IPS-15b (cell line): ENCODE results near the gene CLSTN1.

Experiments
- H3K27me3 ChIP-seq: one replicate; pipeline ENCODE4 v1.6.1; 2013; ENCODE audit warnings: low read length; ENCODE audit not compliant: control insufficient read depth, insufficient read depth
- H3K36me3 ChIP-seq: one replicate; pipeline ENCODE4 v1.6.1; 2013; ENCODE audit warnings: low read length; ENCODE audit not compliant: control insufficient read depth, insufficient read depth
- H3K4me1 ChIP-seq: one replicate; pipeline ENCODE4 v1.6.1; 2013; ENCODE audit warnings: mild to moderate bottlenecking, low read length; ENCODE audit not compliant: control insufficient read depth, insufficient read depth
- H3K4me3 ChIP-seq: one replicate; pipeline ENCODE4 v1.5.1; 2013; ENCODE audit warnings: low read depth, low read length
- H3K9ac ChIP-seq: one replicate; pipeline ENCODE4 v1.6.1; 2013; ENCODE audit warnings: low read depth, mild to moderate bottlenecking, low read length
- H3K9me3 ChIP-seq: one replicate; pipeline ENCODE4 v1.6.1; 2013; ENCODE audit warnings: mild to moderate bottlenecking, low read length; ENCODE audit not compliant: control insufficient read depth, insufficient read depth

CLSTN1 gene

GRCh38 chr1:9689011-9689706, 134.6 kb downstream of the CLSTN1 start:
- no peaks in the 10 kb centered on the region for H3K9me3 ChIP-seq
- H3K4me1 ChIP-seq: peaks cover 20% of the 10 kb centered on the region
- H3K9ac ChIP-seq: no peak overlapping the region
- no peaks in the 10 kb centered on the region for H3K36me3 ChIP-seq
- peaks cover 9% of the 10 kb centered on the region for H3K27me3 ChIP-seq
- H3K4me3 ChIP-seq: peak overlapping the region; percentile 82

- Histone ChIP-seq H3K4me1 (peaks cover 20% of the 10 kb centered on the region), H3K4me3 (peak overlapping the region; percentile 82), H3K27me3 (peaks cover 9% of the 10 kb centered on the region), H3K36me3 (no peaks in the 10 kb centered on the region), H3K9ac (no peak overlapping the region), H3K9me3 (no peaks in the 10 kb centered on the region)
These were observed 135.2 kb downstream of the CLSTN1 start for GRCh38 chr1:9688599-9688998.

GRCh38 chr1:9687874-9688582, 135.7 kb downstream of the CLSTN1 start:
- Histone ChIP-seq H3K27me3 (peaks cover 9% of the 10 kb centered on the region), H3K4me3 (peak overlapping the region; percentile 82), H3K4me1 (peaks cover 20% of the 10 kb centered on the region), H3K36me3 (no peaks in the 10 kb centered on the region), H3K9ac (peak overlapping the region; percentile 26), H3K9me3 (no peaks in the 10 kb centered on the region)

- H3K9ac ChIP-seq: peak overlapping the region; percentile 76
- H3K9me3 ChIP-seq: no peaks in the 10 kb centered on the region
- no peaks in the 10 kb centered on the region for H3K36me3 ChIP-seq
- peak overlapping the region; percentile 82 for H3K4me3 ChIP-seq
- peaks cover 9% of the 10 kb centered on the region for H3K27me3 ChIP-seq
- H3K4me1 ChIP-seq: peaks cover 20% of the 10 kb centered on the region
These were observed 136.5 kb downstream of the CLSTN1 start for GRCh38 chr1:9687120-9687873.

GRCh38 chr1:9684801-9685200, 139.0 kb downstream of the CLSTN1 start:
- no peaks in the 10 kb centered on the region for H3K36me3 ChIP-seq
- no peaks in the 10 kb centered on the region for H3K9me3 ChIP-seq
- H3K9ac ChIP-seq: no peak overlapping the region
- H3K27me3 ChIP-seq: peaks cover 9% of the 10 kb centered on the region
- peaks cover 2% of the 10 kb centered on the region for H3K4me1 ChIP-seq
- no peak overlapping the region for H3K4me3 ChIP-seq

- Histone ChIP-seq H3K9ac (no peak overlapping the region), H3K4me1 (no peaks in the 10 kb centered on the region), H3K9me3 (no peaks in the 10 kb centered on the region)
These were observed 142.9 kb downstream of the CLSTN1 start for GRCh38 chr1:9680828-9681227.

GRCh38 chr1:9680091-9680490, 143.7 kb downstream of the CLSTN1 start:
- no peaks in the 10 kb centered on the region for H3K36me3 ChIP-seq
- no peak overlapping the region for H3K4me3 ChIP-seq
- no peaks in the 10 kb centered on the region for H3K9me3 ChIP-seq
- no peak overlapping the region for H3K9ac ChIP-seq
- H3K27me3 ChIP-seq: no peaks in the 10 kb centered on the region
- H3K4me1 ChIP-seq: no peaks in the 10 kb centered on the region

More at GRCh38 chr1:9680828-9681227, 142.9 kb downstream of the CLSTN1 start:
- Histone ChIP-seq H3K27me3 (no peaks in the 10 kb centered on the region), H3K4me3 (no peak overlapping the region), H3K36me3 (no peaks in the 10 kb centered on the region)
